GM18499 (cell line): ENCODE data around the gene EIPR1.
"Not testable (repeated sequence)": the region's sequence is repeated elsewhere in the genome, so short reads cannot be mapped to it uniquely, and the experiment has no call there.

Experiments
- ATAC-seq: cut with Tn5 transposase; IDR thresholded peaks from one replicate; pipeline ENCODE4 v1.9.1; 2021; ENCODE audit warnings: moderate number of reproducible peaks; ENCODE audit not compliant: insufficient read depth, unreplicated experiment

The EIPR1 gene

DNA sequence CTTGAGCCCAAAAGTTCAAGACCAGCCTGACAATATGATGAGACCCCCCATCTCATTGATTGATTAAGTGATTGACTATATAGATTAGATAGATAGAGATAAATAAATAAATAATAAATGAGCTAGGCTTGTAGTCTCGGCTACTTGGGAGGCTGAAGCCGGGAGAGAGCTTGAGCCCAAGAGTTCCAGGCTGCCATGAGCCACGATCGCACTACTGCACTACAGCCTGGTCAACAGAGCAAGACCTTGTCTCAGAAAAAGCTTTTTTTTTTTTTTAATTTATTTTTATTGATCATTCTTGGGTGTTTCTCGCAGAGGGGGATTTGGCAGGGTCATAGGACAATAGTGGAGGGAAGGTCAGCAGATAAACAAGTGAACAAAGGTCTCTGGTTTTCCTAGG lies 12.4 kb downstream of the EIPR1 start:
- no peak for ATAC-seq

DNA sequence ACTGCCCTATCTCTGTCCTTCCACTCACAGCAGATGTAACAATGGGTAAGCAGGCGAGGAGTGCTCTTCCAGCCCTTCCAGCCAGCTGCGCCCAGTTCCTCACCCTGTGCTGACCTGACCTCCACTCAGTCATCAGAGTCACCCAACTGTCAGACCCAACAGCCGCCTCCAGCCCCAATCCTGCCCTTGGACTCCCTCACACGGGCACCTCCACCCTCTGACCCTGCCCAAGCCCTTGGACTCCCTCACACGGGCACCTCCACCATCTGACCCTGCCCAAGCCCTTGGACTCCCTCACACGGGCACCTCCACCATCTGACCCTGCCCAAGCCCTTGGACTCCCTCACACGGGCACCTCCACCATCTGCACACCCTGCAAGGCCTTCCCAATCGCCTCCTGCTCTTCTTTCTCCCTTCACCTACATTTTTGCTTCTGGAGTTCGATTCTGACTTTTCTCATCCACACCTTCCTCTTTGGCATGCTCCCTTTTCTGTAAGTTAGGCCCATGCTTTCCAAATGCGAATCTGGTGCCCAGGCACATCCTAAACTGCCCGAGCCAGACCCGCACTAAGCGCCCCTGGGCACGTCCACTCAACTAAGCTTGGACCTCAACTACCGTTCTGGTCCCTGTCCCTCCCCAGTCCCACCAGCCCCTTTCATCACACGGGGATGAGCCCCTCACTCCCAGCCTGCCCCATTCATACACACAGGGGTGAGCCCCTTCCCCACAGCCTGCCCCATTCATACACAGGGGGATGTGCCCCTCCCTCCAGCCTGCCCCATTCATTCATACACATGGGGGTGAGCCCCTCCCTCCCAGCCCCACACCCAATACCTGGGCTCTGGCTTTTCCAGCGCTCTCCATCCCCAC lies 15.9 kb downstream of the EIPR1 start:
- ATAC-seq: no peak

DNA sequence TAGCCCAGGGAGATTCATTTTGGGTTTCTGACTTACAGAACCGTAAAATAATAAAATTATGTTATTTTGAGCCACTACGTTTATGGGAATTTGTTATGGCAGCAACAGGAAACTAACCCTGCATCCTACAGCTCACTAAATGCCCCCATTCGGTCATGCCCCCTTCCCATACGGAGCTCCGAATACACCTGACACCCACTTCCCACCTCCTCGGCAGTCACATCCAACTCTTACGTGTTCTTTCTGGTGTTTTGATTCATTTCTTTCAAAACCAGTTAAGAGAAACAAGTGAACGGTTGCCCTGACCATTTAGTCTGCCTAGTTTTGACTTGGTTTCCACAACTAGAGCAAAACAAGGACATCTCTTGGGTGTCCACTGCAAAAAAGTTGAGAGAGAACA lies 19.7 kb downstream of the EIPR1 start:
- ATAC-seq: no peak

DNA sequence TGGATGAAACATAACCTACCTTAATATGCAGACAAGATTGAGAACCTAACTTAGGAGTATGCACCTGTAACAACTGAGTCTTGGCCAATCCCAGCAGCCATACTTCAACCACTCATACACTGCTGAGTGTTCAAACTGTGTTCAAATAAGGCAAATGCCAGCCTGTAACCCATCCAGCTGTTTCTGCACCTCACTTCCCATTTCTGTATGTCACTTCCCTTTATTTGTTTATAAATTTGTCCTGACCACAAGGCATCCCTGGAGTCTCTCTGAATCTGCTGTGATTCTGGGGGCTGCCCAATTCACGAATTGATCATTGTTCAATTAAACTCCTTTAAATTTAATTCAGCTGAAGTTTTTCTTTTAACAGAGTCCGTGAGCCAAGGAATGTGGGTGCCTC lies 20.2 kb downstream of the EIPR1 start:
- not testable (repeated sequence) for ATAC-seq

DNA sequence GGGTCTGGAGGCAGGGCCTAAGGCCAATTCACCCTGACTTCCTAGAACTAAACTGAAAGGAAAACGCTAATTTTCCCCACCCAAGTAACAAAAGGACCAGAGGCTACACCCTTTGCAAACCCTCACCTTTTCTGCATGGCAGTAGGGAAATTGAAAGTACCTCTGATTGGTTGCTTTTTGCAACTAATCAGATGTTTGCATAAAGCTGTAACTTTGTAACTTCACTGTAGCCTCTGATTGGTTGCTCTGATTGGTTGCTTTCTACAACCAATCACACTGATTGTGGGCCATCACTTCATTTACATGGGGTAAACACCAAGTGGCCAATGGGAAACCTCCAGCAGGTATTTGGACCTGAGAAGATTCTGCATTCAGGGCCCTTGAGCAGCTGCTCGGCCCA lies 20.8 kb downstream of the EIPR1 start:
- no peak for ATAC-seq

DNA sequence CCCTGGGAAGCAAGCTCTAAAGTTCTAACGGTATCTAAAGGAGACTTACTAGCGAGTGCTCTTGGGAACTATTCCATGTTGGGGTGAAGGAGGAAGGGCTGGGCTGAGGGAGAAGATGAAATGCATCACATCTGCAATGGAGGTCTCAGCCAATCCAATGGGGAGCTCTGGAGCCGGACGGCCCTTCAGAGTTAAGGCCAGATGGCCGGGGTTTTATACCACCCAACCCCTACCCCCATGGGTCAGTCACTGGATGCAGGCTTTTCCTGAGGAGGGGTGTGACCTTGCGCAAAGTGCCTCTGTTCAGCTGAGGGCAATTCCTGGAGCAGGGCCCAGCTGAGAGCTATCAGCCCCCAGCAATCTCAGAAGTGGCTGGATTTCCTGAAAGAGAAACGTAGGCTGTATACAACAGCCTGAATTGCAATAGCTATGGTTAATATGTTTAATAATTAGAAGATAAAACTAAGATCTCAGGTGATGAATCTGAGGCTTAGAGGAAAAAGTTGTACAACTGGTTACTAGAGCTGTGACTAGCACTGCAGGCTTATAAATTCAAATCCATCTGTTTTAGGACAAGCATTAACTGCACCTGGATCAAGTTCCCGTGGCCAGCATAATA lies 21.6 kb downstream of the EIPR1 start:
- ATAC-seq: no peak

DNA sequence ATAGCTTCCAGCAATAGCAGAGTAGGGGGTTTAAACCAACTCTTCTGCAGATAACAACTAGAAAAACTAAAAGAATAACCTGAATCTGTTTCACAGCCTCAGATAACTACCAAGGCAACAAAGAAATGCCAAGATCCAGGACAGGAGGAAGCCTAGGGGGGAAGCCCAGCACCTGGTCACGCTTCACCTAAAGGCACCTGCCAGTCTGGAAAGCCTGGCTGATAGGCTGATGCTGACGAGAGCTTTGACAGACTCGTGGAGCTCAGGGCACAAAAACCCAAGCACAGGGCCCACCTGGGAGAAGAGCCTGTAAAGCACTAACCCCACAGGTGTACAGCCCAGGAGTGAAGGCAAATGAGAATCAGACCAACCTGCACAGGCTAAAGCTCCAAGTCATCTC lies 22.6 kb downstream of the EIPR1 start:
- no peak for ATAC-seq

DNA sequence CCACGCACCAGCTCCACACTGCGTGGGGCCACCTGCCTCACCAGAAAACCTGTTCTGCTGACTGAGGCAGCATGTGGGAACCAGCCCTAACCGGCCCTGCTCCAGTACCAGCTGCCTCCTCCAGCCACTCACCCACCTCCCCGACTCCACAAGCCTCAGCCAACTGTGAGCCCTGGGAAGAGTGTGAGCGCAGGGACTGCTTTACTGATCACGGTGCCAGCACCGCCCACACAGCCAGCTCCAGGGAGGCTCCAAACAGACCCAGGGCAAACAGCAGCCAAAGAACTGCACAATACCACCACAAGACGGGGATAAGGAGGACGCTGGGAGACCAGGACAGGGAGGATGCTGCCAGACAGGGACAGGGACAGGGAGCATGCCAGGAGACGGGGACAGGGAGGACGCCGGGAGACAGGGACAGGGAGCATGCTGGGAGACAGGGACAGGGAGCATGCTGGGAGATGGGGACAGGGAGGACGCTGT lies 28.4 kb downstream of the EIPR1 start:
- no peak for ATAC-seq

DNA sequence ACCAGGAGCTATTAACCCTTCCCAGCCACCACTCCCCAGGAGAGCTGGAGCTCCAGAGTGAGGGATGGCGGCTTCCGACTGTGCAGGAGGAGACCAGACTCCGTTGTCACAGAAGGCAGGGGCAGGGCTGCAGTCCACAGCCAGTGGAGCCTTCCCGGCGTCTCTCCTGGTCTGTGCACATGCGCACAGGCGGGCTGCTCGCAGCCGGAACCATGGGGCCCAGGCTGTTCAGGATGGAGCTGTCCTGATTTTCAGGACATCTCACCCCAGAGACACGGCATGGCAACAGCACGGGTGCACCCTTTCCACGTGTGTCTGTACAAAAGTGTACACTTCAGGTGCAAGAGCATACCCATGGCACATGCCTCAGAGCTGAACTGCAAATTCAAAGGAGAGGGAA lies 28.9 kb downstream of the EIPR1 start:
- ATAC-seq: no peak

DNA sequence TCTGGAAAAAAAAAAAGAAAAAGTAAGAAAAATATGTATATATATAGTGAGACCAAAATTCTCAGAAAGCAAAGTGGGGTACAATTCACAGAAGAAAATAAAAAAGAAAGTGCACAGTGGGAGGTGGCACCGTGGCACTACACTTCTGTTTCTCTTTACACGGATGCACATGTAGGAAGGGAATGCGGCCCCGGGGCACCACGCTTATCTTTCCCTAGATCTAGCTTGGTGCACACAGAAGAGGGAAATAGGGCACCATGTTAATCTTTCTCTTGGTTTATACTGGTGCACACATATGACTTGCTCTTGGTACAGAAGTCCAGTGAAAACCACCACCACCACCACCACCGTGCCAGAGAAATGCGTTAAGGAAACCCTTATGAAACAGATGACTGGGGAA lies 32.0 kb downstream of the EIPR1 start:
- ATAC-seq: no peak

DNA sequence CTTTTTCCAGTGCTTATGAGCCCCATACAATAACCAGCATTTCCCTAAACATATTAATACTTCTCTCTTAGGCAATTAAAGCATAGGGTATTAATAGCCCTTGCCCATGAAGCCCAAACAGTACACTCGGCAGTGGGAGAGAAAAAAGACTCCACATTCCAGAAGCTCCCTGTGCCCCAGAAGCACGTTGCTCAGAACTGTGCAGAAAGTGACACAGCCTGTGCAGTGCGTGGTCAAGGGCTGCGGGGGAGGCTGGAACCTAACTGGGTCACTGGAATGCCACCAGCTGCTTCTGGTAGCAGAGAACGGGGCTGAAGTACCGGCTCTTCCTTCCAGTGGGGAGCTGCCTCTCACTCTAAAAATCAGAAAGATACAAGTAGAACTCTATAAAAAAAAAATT lies 32.7 kb downstream of the EIPR1 start:
- no peak for ATAC-seq

DNA sequence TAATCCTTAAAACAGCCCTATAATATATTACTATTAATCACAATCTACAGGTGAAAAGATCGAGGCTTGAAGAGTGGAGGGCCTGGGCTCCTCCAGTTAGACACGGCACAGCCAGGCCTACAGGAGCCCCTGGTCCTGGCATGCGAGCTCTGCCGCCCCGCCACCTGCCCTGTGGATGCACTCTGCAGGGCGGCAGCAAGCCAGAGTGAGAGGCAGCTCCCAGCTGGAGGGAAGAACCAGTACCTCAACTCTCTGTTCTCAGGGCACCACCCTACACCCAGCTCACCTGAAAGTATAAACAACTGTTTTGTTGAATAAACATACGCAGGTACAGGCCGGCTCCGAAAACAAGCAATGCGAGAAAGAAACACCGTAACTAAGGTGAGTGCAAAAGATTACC lies 34.6 kb downstream of the EIPR1 start:
- no peak for ATAC-seq

DNA sequence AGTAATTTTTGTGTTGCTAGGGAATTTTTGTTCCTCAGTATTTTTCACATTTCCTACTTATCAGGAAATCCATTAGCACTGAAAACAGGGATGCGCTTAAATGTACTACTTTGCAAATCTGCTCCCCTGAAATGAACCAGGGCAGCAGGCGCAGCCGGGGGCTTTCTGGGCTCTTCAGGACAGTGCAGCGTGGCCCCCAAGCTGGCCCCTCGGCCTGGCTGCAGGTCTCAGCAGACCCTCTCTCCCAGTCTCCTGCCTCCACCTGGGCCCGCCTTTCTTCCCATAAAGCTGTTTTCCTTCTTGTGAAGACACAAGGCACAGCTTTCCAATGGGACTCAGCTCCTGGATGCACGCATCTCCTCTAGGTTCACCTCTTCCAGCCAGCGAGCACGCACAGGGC lies 35.3 kb downstream of the EIPR1 start:
- ATAC-seq: no peak

DNA sequence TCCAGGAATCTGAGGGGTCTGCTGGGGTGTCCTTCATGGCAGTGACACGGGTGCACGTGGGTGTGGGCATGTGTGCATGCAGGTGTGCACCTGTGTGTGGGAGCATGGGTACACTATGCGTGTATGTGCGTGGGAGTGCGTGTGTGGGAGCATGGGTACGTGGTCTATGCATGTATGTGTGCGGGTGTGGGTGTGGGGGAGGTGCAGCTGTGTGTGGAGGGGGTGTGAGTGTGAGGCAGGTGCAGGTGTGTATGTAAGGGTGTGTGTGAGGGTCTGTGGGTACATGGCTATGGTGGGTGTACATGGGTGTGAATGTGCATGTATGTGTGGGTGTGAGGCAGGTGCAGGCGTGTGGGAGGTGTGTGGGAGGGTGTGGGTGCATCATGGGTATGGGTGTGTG lies 36.3 kb downstream of the EIPR1 start:
- no peak for ATAC-seq

DNA sequence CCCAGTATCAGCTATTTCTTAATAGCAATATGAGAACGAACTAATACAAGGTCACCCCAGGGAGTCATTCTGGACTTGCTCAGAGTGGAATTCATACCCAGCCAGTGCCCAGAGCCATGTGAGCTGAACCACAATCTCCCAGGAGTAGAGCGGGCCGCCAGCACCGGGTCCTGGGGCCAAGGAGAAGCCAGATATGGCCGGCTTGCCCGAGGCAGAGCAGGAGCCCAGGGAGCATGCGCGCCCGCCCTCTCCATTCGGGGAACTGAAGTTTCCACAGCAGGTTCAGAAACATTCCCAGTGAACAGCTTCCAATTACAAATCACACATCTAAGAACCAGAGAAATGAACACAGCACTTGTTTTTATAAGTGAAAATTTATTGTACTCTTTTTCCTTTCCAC lies 37.5 kb downstream of the EIPR1 start:
- no peak for ATAC-seq

DNA sequence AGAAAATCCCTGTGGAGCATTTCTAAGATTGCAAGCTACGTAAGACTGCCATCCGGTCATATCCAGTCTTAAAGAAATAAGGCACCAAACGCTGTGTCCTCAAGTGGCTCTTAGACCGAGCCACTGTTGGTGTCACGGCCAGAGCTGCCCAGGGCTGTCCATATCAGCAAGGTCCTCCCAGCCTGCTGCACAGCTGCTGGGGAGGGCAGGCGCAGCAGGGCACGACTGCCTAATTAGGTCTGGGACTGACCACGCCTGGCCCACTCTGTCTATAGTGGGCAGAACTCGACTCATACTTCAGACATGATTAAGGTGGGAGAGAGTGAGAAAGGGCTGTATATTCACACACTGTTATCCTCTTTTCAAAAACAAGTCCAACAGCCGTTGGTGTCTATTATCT lies 39.3 kb downstream of the EIPR1 start:
- no peak for ATAC-seq

DNA sequence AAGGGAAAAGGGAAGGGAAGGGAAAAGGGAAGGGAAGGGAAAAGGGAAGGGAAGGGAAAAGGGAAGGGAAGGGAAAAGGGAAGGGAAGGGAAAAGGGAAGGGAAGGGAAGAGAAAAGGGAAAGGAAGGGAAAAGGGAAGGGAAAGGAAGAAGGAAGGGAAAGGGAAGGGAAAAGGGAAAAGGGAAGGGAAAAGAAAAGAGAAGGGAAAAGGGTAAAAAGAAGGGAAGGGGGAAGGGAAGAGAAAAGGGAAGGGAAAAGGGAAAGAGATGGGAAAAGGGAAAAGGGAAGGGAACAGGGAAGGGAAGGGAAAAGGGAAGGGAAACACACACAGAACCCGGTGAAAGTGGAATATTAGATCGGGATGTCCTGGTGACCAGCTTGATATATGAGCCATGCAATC lies 40.8 kb downstream of the EIPR1 start:
- ATAC-seq: no peak

DNA sequence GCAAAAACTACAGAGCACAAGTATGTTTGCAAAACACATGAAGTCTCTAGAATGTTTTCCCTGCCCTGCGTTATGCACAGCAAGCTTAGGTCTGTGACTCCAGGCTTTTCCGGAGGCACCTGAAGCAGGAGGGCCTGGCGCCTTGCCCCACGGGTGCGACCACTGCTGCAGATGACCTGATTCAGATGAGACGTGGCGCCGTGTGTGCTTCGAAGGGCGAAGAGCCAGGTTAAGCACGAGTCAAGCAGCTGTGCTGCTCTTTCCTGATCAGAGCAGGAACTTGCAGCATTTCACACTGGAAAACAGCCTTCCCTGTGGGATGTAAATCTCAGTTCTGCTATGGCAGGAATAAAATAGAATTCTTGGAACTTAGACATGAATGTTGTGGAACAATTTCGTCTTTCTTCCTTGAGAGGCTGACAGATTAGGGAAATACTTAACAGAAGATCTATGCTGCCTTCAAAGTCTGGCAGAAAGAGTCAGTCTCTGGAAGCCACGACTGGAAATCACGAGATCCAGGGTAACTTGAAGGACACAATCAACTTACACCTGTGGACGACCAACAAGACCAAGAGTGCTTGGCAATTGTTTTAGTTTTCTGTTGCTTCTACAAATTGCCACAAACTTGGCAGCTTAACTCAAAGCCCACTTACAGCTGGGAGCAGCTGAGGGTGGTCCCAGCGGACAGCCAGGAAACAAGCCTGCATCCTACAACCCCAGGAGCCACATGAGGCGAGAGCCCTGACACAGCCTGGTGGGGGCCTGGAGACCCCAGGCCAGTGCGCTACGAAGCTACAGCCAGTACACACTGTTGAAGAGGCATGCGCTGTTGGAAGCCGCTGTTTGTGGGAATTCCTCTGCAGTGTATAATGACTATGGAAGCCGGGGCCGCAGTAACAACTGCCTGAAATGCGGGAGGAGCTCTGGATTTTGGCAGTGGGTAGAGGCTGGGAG lies 42.9 kb downstream of the EIPR1 start:
- no peak for ATAC-seq

DNA sequence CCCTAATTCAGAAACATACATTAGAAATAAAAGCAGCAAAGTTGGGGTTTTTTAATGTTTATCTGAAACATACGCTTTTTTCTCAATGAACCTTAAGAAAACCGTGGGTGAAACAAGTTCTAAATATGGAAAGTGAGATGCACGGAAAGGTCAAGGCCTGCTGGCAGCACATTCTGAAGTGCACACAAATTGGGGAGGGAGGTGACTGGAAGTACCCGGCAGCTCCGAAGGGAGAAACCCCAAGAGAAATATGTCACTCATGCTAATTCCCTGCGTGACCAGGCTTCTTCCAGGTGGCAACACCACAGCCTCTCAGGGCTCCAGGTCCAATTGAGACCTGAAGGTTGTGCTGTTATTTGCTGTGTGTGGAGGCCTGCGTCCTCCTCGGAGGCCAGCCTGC lies 45.5 kb downstream of the EIPR1 start:
- no peak for ATAC-seq

DNA sequence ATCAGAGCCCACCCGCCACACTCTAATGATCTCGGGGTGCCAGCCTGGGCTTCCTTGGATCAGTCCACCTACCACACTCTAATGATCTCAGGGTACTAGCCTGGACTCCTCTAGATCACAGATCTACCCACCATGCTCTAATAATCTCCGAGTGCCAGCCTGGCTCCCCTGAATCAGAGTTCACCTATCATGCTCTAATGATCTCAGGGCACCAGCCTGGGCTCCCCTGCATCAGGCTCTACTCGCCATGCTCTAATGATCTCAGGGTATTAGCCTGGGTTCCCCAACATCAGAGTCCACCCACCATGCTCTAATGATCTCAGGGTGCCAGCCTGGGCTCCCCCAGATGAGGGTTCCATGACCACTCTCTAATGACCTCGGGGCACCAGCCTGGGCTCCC lies 48.1 kb downstream of the EIPR1 start:
- ATAC-seq: no peak

DNA sequence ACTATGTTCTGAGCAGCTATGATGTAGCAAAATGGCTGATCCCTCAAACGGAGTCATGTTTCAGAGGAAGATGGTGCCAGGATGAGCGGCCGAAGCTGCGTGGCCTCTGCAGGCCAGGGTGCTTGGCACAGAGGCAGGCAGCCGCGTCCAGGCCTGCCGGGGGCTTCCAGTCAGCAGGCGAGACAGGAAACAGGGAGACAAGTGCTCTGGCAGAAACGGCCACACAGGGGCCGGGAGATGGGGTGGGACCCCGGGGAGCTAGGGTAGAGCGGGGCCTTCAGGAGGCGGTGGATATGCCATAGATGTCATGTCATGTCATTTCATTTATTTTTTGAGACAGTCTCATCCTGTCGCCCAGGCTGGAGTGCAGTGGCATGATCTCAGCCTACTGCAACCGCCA lies 50.7 kb downstream of the EIPR1 start:
- ATAC-seq: no peak
